Measurements from ENCODE around the gene CDH13. TPM values are rescaled to one million over a fixed set of nuclear protein-coding genes. Genes with fewer than 3 reads are reported as not detected.
A peak's percentile ranks its signal among the peaks of the same experiment; 100 is the strongest.

The CDH13 gene
- total and polyA plus RNA-seq, 10 of the 15 experiments (the other 5 are each of a cell fraction or from before 2014, with no cell fraction given) = under 0.01 to 0.05 TPM; not detected in 8

DNA sequence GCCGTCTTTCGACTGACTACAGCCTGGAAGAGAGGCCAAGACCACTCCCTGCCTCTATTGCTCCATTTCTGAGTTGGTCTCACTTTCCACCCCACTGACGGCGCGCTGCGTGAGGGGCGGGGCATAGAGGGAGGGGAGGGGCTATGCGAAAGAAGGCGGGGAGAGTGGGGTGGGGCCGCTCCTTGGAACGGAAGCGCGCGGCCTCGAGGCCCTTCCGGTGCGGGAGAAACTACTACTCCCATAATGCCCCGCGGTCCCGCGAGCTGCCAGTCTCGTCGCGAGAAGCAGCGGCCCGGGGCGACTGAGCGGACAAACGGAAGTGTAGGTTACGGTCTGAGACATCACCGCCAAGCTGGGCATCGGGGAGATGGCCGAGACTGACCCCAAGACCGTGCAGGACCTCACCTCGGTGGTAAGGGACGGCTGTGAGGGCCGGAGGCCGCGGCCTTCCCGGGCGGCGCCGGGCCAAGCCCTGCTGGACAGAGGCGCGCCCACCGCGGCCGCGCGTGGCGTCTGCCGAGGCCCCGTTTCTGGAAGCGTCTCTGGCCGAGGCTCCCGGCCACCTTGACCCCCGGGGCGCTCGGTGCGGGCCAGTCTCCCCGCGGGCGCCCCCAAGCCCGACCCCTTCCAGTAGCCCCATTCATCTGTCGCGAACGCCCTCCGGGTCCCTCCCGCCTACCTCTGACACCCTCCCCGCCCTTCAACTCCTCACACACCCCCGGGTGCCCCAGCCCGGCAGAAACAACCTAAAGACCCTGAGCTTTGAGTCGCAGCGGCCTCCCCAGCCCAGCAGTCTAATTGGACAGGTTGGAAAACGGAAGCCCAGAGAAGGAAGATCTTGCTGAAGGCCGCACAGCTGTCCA lies 1181.2 kb downstream of the CDH13 start, which contains the start of gene HSBP1 (continued):
- TF ChIP-seq ASH2L (IDR thresholded peaks at IDR 0.05; ENCODE audit: borderline replicate concordance, low read depth) (no peak), SUZ12 (IDR thresholded peaks at IDR 0.05; ENCODE audit: unreplicated experiment) (no peak), CHD2 (IDR thresholded peaks at IDR 0.05; ENCODE audit: borderline replicate concordance, low read depth, low read length) (peak; percentile 99), RAD51 (IDR thresholded peaks at IDR 0.05) (no peak), STAT3 (IDR thresholded peaks at IDR 0.05; ENCODE audit: low read depth, low read length) (no peak), SMAD1 (IDR thresholded peaks at IDR 0.05; ENCODE audit: low read depth, partially characterized antibody) (no peak), MTA2 (IDR thresholded peaks at IDR 0.05; ENCODE audit: low read depth) (no peak), MEF2B (IDR thresholded peaks at IDR 0.05; ENCODE audit: partially characterized antibody, poor library complexity, severe bottlenecking) (no peak), EED (IDR thresholded peaks at IDR 0.05; ENCODE audit: low read depth) (no peak), CHD1 (IDR thresholded peaks at IDR 0.05; ENCODE audit: low read depth, low read length) (no peak), WRNIP1 (IDR thresholded peaks at IDR 0.05; ENCODE audit: borderline replicate concordance, low read depth, low read length) (no peak), SMAD5 (IDR thresholded peaks at IDR 0.05; ENCODE audit: low read depth) (0 out of 2 replicates have a peak, but pooled peaks have one; percentile 46), ZNF217 (IDR thresholded peaks at IDR 0.05) (no peak), CREB1 (IDR thresholded peaks at IDR 0.05; ENCODE audit: low read depth) (0 out of 2 replicates have a peak, but pooled peaks have one; percentile 31), HDAC6 (IDR thresholded peaks at IDR 0.05; ENCODE audit: unreplicated experiment) (no peak), NBN (IDR thresholded peaks at IDR 0.05) (no peak), SPI1 (IDR thresholded peaks at IDR 0.05; ENCODE audit: borderline replicate concordance, insufficient read depth, low read depth, low read length) (peak; percentile 48; the same call in 1 of the 2 replicates)
- TF ChIP-seq, protein P1, sequence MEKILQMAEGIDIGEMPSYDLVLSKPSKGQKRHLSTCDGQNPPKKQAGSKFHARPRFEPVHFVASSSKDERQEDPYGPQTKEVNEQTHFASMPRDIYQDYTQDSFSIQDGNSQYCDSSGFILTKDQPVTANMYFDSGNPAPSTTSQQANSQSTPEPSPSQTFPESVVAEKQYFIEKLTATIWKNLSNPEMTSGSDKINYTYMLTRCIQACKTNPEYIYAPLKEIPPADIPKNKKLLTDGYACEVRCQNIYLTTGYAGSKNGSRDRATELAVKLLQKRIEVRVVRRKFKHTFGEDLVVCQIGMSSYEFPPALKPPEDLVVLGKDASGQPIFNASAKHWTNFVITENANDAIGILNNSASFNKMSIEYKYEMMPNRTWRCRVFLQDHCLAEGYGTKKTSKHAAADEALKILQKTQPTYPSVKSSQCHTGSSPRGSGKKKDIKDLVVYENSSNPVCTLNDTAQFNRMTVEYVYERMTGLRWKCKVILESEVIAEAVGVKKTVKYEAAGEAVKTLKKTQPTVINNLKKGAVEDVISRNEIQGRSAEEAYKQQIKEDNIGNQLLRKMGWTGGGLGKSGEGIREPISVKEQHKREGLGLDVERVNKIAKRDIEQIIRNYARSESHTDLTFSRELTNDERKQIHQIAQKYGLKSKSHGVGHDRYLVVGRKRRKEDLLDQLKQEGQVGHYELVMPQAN (conservative IDR thresholded peaks at IDR 0.05) = peak; percentile 72
- TF ChIP-seq, protein P2, sequence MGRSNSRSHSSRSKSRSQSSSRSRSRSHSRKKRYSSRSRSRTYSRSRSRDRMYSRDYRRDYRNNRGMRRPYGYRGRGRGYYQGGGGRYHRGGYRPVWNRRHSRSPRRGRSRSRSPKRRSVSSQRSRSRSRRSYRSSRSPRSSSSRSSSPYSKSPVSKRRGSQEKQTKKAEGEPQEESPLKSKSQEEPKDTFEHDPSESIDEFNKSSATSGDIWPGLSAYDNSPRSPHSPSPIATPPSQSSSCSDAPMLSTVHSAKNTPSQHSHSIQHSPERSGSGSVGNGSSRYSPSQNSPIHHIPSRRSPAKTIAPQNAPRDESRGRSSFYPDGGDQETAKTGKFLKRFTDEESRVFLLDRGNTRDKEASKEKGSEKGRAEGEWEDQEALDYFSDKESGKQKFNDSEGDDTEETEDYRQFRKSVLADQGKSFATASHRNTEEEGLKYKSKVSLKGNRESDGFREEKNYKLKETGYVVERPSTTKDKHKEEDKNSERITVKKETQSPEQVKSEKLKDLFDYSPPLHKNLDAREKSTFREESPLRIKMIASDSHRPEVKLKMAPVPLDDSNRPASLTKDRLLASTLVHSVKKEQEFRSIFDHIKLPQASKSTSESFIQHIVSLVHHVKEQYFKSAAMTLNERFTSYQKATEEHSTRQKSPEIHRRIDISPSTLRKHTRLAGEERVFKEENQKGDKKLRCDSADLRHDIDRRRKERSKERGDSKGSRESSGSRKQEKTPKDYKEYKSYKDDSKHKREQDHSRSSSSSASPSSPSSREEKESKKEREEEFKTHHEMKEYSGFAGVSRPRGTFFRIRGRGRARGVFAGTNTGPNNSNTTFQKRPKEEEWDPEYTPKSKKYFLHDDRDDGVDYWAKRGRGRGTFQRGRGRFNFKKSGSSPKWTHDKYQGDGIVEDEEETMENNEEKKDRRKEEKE (IDR thresholded peaks at IDR 0.05) = no peak
- TF ChIP-seq, protein P3, sequence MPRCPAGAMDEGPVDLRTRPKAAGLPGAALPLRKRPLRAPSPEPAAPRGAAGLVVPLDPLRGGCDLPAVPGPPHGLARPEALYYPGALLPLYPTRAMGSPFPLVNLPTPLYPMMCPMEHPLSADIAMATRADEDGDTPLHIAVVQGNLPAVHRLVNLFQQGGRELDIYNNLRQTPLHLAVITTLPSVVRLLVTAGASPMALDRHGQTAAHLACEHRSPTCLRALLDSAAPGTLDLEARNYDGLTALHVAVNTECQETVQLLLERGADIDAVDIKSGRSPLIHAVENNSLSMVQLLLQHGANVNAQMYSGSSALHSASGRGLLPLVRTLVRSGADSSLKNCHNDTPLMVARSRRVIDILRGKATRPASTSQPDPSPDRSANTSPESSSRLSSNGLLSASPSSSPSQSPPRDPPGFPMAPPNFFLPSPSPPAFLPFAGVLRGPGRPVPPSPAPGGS (IDR thresholded peaks at IDR 0.05; ENCODE audit: borderline replicate concordance, insufficient read depth, low read depth, low read length, poor library complexity, severe bottlenecking) = no peak
- TF ChIP-seq, protein P4, sequence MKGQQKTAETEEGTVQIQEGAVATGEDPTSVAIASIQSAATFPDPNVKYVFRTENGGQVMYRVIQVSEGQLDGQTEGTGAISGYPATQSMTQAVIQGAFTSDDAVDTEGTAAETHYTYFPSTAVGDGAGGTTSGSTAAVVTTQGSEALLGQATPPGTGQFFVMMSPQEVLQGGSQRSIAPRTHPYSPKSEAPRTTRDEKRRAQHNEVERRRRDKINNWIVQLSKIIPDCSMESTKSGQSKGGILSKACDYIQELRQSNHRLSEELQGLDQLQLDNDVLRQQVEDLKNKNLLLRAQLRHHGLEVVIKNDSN (IDR thresholded peaks at IDR 0.05; ENCODE audit: borderline replicate concordance, extremely low read length, insufficient read depth, low read depth, low read length) = no peak
